ENCODE results near the gene ALPK1.

DNA sequence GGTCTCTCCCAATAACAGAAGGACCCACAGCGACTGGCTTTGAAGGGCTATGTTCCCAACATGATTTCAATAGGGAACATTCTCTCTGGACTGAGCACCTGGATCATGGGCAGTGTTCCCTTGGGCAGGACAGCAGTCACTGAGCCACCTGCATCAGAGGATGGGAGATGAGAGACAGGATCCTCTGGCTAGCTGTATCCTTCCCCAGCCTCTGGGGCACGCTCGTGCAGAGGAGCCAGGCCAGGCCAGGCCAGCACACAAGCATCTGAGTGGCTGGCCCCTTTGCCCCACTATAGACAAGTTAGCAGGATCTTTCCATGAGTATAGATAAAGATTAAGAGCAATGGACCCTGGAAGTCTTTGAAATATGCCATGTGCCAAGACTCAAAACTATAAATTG lies 152.5 kb downstream of the ALPK1 start:
- TF ChIP-seq YY1 (IDR thresholded peaks at IDR 0.05; ENCODE audit: insufficient read depth, insufficient read length) (no peak), ZNF274 (IDR thresholded peaks at IDR 0.05; ENCODE audit: low read depth, low read length) (no peak), SUZ12 (IDR thresholded peaks at IDR 0.05; ENCODE audit: extremely low read depth, insufficient read depth, insufficient read length) (no peak)

All from NT2/D1 (cell line).